Sigmoid colon (tissue), 4 donors: Measurements from ENCODE around the gene PTGR3.

Experiments
- POLR2A ChIP-seq, 2 donors: fragments of 450-650 bp; IDR thresholded peaks; one replicate each; pipeline ENCODE4 v1.6.1; 2016; ENCODE audit warnings: antibody characterized with exemption in 2 of 2, mild to moderate bottlenecking in 2 of 2, moderate library complexity in 2 of 2
- POLR2AphosphoS5 ChIP-seq, 4 donors: sonication (generic); formaldehyde crosslinking; IDR thresholded peaks; one replicate each; pipeline ENCODE4 v1.6.1; 2017; ENCODE audit warnings: antibody characterized with exemption in 4 of 4
- TF ChIP-seq, protein P1 (sequence below), 4 experiments: fragments of 450-650 bp in 3 of 4; fragments of 200-600 bp in 1 of 4; IDR thresholded peaks; one replicate each; pipeline ENCODE4 v1.5.1; 2016 to 2019; ENCODE audit warnings: antibody characterized with exemption in 4 of 4, mild to moderate bottlenecking in 3 of 4, moderate library complexity in 2 of 4

DNA sequence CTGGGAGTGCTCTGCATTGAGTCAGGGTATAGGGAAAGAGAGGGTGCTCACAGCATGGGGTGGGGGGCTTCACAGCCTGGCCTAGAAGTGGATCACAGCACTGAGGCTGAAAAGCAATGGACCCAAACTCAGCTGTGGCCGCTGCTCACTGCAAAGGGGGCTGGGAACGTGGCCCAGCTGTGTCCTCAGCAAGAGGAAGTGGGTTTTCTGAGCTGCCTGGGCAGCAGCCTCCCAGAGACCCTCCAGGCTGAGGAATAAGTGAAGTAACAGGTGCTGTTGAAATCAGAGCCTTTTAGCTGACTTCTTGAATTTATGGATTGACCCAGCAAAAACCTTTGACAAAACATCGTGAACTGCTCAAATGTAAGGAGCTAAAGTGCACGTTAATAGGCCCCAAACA is 35.2 kb downstream of the PTGR3 start:
- TF ChIP-seq, protein P1, sequence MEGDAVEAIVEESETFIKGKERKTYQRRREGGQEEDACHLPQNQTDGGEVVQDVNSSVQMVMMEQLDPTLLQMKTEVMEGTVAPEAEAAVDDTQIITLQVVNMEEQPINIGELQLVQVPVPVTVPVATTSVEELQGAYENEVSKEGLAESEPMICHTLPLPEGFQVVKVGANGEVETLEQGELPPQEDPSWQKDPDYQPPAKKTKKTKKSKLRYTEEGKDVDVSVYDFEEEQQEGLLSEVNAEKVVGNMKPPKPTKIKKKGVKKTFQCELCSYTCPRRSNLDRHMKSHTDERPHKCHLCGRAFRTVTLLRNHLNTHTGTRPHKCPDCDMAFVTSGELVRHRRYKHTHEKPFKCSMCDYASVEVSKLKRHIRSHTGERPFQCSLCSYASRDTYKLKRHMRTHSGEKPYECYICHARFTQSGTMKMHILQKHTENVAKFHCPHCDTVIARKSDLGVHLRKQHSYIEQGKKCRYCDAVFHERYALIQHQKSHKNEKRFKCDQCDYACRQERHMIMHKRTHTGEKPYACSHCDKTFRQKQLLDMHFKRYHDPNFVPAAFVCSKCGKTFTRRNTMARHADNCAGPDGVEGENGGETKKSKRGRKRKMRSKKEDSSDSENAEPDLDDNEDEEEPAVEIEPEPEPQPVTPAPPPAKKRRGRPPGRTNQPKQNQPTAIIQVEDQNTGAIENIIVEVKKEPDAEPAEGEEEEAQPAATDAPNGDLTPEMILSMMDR (IDR thresholded peaks at IDR 0.05) = no peak
- TF ChIP-seq POLR2A (IDR thresholded peaks at IDR 0.05) (no peak), POLR2AphosphoS5 (IDR thresholded peaks at IDR 0.05) (no peak)
